K562 (cell line): ENCODE results near the gene MED15. TPM values are rescaled to one million over a fixed set of nuclear protein-coding genes. Genes with fewer than 3 reads are reported as not detected.

Source experiments
- GABPB2 ChIP-seq: fragments of 250-450 bp; sonication (Bioruptor Pico); conservative IDR thresholded peaks from 2 replicates; pipeline ENCODE4 v1.5.1; 2021; ENCODE audit warnings: mild to moderate bottlenecking
- MYC ChIP-seq, 2 experiments: fragments of 250-450 bp in 1 of 2; sonication (Bioruptor Pico) in 1 of 2; IDR thresholded peaks; 2 replicates each; pipeline versions ENCODE4 v1.5.1 to v1.6.1; 2012 to 2021; ENCODE audit warnings: low read depth in 2 of 2, borderline replicate concordance in 1 of 2, improper control_type of control experiment in 1 of 2, low read length in 1 of 2, mild to moderate bottlenecking in 1 of 2, moderate library complexity in 1 of 2
- NR2C2 ChIP-seq, 2 experiments: fragments of 200-800 bp in 1 of 2; sonication (Bioruptor generic) in 1 of 2; sonication (generic) in 1 of 2; formaldehyde crosslinking in 1 of 2; IDR thresholded peaks; 2 replicates each; pipeline versions ENCODE4 v1.6.1 to v1.8.0; 2016 to 2022; ENCODE audit warnings: mild to moderate bottlenecking in 1 of 2, missing compliant biosample characterization in 1 of 2, missing genetic modification characterization in 1 of 2, missing genetic modification reagents in 1 of 2
- RAD21 ChIP-seq, 2 experiments: fragments of 250-450 bp in 1 of 2; fragments of 450-650 bp in 1 of 2; sonication (Bioruptor Pico) in 1 of 2; formaldehyde crosslinking in 1 of 2; IDR thresholded peaks in 1 of 2; conservative IDR thresholded peaks in 1 of 2; 2 replicates each; pipeline versions ENCODE4 v1.4.0 to v1.8.0; 2020 to 2022; ENCODE audit warnings: mild to moderate bottlenecking in 2 of 2, moderate library complexity in 1 of 2
- RBBP5 ChIP-seq: fragments of 200-600 bp; sonication (generic); IDR thresholded peaks from 2 replicates; pipeline ENCODE4 v1.6.1; 2012; ENCODE audit warnings: borderline replicate concordance, mild to moderate bottlenecking, low read length, control low read depth, inconsistent platforms; ENCODE audit not compliant: insufficient read depth, poor library complexity, severe bottlenecking
- RCOR1 ChIP-seq, 2 experiments: IDR thresholded peaks; 2 replicates each; pipeline ENCODE4 v1.6.1; 2012; ENCODE audit warnings: low read depth in 2 of 2, low read length in 2 of 2, borderline replicate concordance in 1 of 2, improper control_type of control experiment in 1 of 2
- RFX7 ChIP-seq: fragments of 250-450 bp; sonication (Bioruptor Pico); IDR thresholded peaks from 2 replicates; pipeline ENCODE4 v1.5.1; 2021; ENCODE audit warnings: mild to moderate bottlenecking
- TBL1XR1 ChIP-seq, 2 experiments: IDR thresholded peaks; 2 replicates each; pipeline ENCODE4 v1.6.1; 2012; ENCODE audit warnings: improper control_type of control experiment in 2 of 2, low read length in 2 of 2, mild to moderate bottlenecking in 1 of 2
- ZNF197 ChIP-seq: fragments of 200-800 bp; sonication (Bioruptor generic); IDR thresholded peaks from 2 replicates; pipeline ENCODE4 v1.6.1; 2016; ENCODE audit warnings: low read depth, missing genetic modification characterization, missing compliant biosample characterization
- polyA plus RNA-seq, 8 experiments: library from polyadenylated mRNA; depleted of rRNA in 4 of 8; stranded (reverse) in 5 of 8; unstranded in 3 of 8; fragments of >200 nt; fragmentation: Nextera tagmentation in 2 of 8; fragmentation: Illumina TruSeq in 1 of 8; extraction: Ambion mirVana in 2 of 8; extraction: Trizol in 1 of 8; gene quantifications; 2 replicates each; pipeline versions ENCODE4 v1.2.1 to v1.2.3, GENCODE V29; 2011 to 2014; ENCODE audit warnings: inconsistent platforms in 1 of 8, missing spikeins in 1 of 8
- total RNA-seq, 7 experiments: library from RNA; depleted of rRNA in 6 of 7; stranded (reverse); fragments of >200 nt in 6 of 7; fragmentation: Illumina TruSeq in 2 of 7; extraction: Trizol in 2 of 7; gene quantifications; 2 replicates each; pipeline versions ENCODE4 v1.2.1 to v1.2.3, GENCODE V29; 2011 to 2021; ENCODE audit warnings: low replicate concordance in 1 of 7
- TF ChIP-seq, protein P1 (sequence below): sonication (generic); formaldehyde crosslinking; IDR thresholded peaks from 2 replicates; pipeline ENCODE4 v1.8.0; 2022; ENCODE audit warnings: mild to moderate bottlenecking, missing genetic modification reagents
- TF ChIP-seq, protein P2 (sequence below): sonication (generic); formaldehyde crosslinking; IDR thresholded peaks from 2 replicates; pipeline ENCODE4 v1.8.0; 2022; ENCODE audit warnings: mild to moderate bottlenecking, missing genetic modification reagents
- TF ChIP-seq, protein P3 (sequence below): sonication (generic); formaldehyde crosslinking; IDR thresholded peaks from 2 replicates; pipeline ENCODE4 v1.8.1; 2023; ENCODE audit warnings: mild to moderate bottlenecking, missing genetic modification reagents
- TF ChIP-seq, protein P4 (sequence below): fragments of 250-450 bp; sonication (Bioruptor Pico); IDR thresholded peaks from 2 replicates; pipeline ENCODE4 v1.5.0; 2020; ENCODE audit warnings: mild to moderate bottlenecking, borderline replicate concordance
- TF ChIP-seq, protein P5 (sequence below): sonication (generic); formaldehyde crosslinking; IDR thresholded peaks from 2 replicates; pipeline ENCODE4 v1.8.1; 2023; ENCODE audit warnings: mild to moderate bottlenecking, missing genetic modification reagents

Gene MED15
- total and polyA plus RNA-seq, 9 of the 15 experiments (the other 6 are each of a cell fraction or from before 2014, with no cell fraction given) = 4.0 to 271 (median 60.1) TPM

DNA sequence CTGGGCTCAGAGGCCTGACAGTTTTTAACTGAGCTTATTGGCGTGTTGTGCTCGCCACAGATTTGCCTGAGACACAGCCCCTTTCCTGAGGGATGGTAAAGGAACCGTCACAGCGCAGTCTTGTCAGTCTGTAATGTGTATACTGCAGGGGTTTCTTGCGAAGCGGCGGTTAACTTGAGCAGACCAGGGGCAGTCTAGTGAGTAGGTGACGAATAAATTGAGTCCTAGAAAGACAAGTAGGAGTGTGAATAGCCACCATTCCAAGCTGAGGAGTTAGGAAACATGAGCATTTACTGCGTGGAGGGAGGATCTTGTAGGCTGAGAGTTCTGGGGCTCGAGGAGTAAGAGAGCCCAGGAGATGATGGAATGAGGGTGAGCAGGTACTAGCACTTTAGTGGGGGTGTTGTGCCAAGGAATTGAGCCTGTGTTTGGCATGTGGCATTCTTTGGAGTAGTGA lies 1.4 kb downstream of the MED15 start (continued):
- TF ChIP-seq, protein P1, sequence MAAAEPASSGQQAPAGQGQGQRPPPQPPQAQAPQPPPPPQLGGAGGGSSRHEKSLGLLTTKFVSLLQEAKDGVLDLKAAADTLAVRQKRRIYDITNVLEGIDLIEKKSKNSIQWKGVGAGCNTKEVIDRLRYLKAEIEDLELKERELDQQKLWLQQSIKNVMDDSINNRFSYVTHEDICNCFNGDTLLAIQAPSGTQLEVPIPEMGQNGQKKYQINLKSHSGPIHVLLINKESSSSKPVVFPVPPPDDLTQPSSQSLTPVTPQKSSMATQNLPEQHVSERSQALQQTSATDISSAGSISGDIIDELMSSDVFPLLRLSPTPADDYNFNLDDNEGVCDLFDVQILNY (CRISPR knock-in tag) = peak; percentile 91; the same call in 1 of the 2 replicates
- TF ChIP-seq GABPB2 (CRISPR knock-in tag) = peak; percentile 63; the same call in 1 of the 2 replicates
- TF ChIP-seq, protein P2, sequence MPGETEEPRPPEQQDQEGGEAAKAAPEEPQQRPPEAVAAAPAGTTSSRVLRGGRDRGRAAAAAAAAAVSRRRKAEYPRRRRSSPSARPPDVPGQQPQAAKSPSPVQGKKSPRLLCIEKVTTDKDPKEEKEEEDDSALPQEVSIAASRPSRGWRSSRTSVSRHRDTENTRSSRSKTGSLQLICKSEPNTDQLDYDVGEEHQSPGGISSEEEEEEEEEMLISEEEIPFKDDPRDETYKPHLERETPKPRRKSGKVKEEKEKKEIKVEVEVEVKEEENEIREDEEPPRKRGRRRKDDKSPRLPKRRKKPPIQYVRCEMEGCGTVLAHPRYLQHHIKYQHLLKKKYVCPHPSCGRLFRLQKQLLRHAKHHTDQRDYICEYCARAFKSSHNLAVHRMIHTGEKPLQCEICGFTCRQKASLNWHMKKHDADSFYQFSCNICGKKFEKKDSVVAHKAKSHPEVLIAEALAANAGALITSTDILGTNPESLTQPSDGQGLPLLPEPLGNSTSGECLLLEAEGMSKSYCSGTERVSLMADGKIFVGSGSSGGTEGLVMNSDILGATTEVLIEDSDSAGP (CRISPR knock-in tag) = peak; percentile 8; the same call in 1 of the 2 replicates
- peak; percentile 14; the same call in 1 of the 2 replicates for TF ChIP-seq RFX7 (CRISPR knock-in tag)
- TF ChIP-seq, protein P3, sequence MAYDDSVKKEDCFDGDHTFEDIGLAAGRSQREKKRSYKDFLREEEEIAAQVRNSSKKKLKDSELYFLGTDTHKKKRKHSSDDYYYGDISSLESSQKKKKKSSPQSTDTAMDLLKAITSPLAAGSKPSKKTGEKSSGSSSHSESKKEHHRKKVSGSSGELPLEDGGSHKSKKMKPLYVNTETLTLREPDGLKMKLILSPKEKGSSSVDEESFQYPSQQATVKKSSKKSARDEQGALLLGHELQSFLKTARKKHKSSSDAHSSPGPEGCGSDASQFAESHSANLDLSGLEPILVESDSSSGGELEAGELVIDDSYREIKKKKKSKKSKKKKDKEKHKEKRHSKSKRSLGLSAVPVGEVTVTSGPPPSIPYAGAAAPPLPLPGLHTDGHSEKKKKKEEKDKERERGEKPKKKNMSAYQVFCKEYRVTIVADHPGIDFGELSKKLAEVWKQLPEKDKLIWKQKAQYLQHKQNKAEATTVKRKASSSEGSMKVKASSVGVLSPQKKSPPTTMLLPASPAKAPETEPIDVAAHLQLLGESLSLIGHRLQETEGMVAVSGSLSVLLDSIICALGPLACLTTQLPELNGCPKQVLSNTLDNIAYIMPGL = no peak
- TF ChIP-seq, protein P4, sequence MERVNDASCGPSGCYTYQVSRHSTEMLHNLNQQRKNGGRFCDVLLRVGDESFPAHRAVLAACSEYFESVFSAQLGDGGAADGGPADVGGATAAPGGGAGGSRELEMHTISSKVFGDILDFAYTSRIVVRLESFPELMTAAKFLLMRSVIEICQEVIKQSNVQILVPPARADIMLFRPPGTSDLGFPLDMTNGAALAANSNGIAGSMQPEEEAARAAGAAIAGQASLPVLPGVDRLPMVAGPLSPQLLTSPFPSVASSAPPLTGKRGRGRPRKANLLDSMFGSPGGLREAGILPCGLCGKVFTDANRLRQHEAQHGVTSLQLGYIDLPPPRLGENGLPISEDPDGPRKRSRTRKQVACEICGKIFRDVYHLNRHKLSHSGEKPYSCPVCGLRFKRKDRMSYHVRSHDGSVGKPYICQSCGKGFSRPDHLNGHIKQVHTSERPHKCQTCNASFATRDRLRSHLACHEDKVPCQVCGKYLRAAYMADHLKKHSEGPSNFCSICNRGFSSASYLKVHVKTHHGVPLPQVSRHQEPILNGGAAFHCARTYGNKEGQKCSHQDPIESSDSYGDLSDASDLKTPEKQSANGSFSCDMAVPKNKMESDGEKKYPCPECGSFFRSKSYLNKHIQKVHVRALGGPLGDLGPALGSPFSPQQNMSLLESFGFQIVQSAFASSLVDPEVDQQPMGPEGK (CRISPR knock-in tag) = no peak
- TF ChIP-seq, protein P5, sequence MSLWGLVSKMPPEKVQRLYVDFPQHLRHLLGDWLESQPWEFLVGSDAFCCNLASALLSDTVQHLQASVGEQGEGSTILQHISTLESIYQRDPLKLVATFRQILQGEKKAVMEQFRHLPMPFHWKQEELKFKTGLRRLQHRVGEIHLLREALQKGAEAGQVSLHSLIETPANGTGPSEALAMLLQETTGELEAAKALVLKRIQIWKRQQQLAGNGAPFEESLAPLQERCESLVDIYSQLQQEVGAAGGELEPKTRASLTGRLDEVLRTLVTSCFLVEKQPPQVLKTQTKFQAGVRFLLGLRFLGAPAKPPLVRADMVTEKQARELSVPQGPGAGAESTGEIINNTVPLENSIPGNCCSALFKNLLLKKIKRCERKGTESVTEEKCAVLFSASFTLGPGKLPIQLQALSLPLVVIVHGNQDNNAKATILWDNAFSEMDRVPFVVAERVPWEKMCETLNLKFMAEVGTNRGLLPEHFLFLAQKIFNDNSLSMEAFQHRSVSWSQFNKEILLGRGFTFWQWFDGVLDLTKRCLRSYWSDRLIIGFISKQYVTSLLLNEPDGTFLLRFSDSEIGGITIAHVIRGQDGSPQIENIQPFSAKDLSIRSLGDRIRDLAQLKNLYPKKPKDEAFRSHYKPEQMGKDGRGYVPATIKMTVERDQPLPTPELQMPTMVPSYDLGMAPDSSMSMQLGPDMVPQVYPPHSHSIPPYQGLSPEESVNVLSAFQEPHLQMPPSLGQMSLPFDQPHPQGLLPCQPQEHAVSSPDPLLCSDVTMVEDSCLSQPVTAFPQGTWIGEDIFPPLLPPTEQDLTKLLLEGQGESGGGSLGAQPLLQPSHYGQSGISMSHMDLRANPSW (CRISPR knock-in tag) = peak; percentile 74; the same call in 1 of the 2 replicates
- TF ChIP-seq RAD21 (CRISPR knock-in tag; conservative IDR thresholded peaks at IDR 0.05 in 1 of 2, IDR thresholded peaks at IDR 0.05 in 1 of 2) = 0 out of 4 replicates have a peak, but pooled peaks of 1 of the 2 experiments have one; percentile 9
- no peak for TF ChIP-seq ZNF197 (CRISPR knock-in tag)
- peak in 1 of 2 experiments; percentile 33; a peak in 1 of 4 replicates for TF ChIP-seq RCOR1 (IDR thresholded peaks at IDR 0.05; ENCODE audit: borderline replicate concordance in 1 of 2, low read depth in 2 of 2, low read length in 2 of 2)
- TF ChIP-seq RBBP5 = peak; percentile 94
- peak; percentile 59; the same call in 1 of the 2 replicates for TF ChIP-seq NR2C2 (CRISPR knock-in tag; IDR thresholded peaks at IDR 0.05)
- no peak for TF ChIP-seq NR2C2 (tag; IDR thresholded peaks at IDR 0.05)
- TF ChIP-seq MYC (IDR thresholded peaks at IDR 0.05; ENCODE audit: low read depth, low read length) = no peak
- TF ChIP-seq MYC (CRISPR knock-in tag; IDR thresholded peaks at IDR 0.05; ENCODE audit: borderline replicate concordance, low read depth) = 0 out of 2 replicates have a peak, but pooled peaks have one; percentile 37
- peak in 1 of 2 experiments; percentile 14; a peak in 1 of 4 replicates for TF ChIP-seq TBL1XR1 (IDR thresholded peaks at IDR 0.05; ENCODE audit: low read length in 2 of 2)
